ENCODE results near the gene MUC21. TPM values are rescaled to one million over a fixed set of nuclear protein-coding genes. Genes with fewer than 3 reads are reported as not detected.

The MUC21 gene
- under 1 TPM in 1 of 4 donors, not detected in 3; 0.01 TPM for polyA plus RNA-seq (ENCODE audit: insufficient read length in 4 of 4)

GRCh38 chr6:30983439-30983838 lies at the start of gene MUC21:
TSS of gene MUC21 (plus strand) at chr6:30983718. CDS start at chr6:30983959, 241 bp downstream.
- no peak for DNase-seq (ENCODE audit: low read depth in 4 of 4, low spot score in 3 of 4)

DNA sequence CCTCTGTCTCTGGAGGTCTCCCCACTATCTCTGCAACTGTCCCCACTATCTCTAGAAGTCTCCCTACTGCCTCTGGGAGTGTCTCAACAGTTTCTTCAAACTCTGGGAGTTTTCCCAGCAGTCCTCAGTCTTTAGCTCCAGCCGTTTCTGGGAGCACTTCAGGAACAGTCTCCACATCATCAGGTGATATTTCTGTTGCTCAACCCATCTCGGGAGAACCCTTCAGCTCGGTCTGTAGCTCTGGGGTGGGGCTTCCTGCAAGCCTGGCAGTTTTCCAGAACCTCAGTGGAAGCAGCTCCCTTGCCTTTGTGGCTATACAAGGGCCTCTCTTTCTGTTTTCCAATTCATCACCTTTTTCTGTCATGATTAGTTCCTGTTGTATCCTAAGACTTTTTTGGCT lies 48.5 kb upstream of the MUC21 start:
- DNase-seq (ENCODE audit: low read depth in 4 of 4, low spot score in 3 of 4) = no peak

GRCh38 chr6:30937265-30937664 lies 46.3 kb upstream of the MUC21 start:
- no peak for DNase-seq (ENCODE audit: low read depth in 4 of 4, low spot score in 3 of 4)

- no peak for DNase-seq (ENCODE audit: low read depth in 4 of 4, low spot score in 3 of 4)
These were observed 44.8 kb upstream of the MUC21 start for GRCh38 chr6:30938730-30939129.

- no peak for DNase-seq (ENCODE audit: low read depth in 4 of 4, low spot score in 3 of 4)
These were observed 44.0 kb upstream of the MUC21 start for GRCh38 chr6:30939473-30939872.

DNA sequence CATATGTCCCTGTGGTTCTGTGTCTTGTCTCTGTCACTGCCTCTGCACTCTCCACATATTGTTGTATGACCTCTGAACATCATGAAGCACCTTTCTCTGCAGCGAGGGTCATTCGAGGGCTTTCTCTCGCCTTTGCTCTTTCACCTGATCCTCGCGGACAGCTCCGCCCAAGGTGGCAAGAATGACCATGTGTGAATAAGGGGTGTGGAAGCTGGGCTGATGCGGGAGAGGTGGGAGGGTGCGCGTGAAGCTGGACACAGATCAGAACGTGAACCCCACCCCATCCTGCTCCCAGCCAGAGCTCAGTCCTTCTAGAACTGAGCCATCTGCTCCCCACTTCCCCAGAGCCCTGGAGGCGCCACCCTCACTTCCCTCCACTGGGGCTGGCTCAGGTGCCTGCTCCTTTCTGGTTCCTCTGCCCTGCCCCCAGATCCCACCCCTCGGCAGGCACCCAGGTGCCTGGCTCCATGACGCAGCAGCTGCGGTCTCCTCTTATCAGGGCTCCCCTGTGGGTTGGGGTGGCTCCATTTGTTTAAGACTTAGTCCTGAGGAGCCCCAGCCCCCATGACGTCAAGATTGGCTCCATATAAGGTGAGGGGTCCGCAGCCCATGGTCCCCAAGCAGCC lies 43.0 kb upstream of the MUC21 start, which contains the start of gene MUCL3:
Gene MUCL3, plus strand, starts transcription at position 613 of the 626 bp plus-strand sequence. CDS start 27 bp downstream, outside the sequence.
- no peak for DNase-seq (ENCODE audit: low read depth in 4 of 4, low spot score in 3 of 4)

GRCh38 chr6:30942338-30943060 lies 41.0 kb upstream of the MUC21 start:
- DNase-seq (ENCODE audit: low read depth in 4 of 4, low spot score in 3 of 4) = peak; percentile 54 to 77 (median 68)

- DNase-seq (ENCODE audit: low read depth in 4 of 4, low spot score in 3 of 4) = no peak
These were observed 39.5 kb upstream of the MUC21 start for GRCh38 chr6:30944051-30944450.

- no peak for DNase-seq (ENCODE audit: low read depth in 4 of 4, low spot score in 3 of 4)
These were observed 38.2 kb upstream of the MUC21 start for GRCh38 chr6:30945281-30945680.

DNA sequence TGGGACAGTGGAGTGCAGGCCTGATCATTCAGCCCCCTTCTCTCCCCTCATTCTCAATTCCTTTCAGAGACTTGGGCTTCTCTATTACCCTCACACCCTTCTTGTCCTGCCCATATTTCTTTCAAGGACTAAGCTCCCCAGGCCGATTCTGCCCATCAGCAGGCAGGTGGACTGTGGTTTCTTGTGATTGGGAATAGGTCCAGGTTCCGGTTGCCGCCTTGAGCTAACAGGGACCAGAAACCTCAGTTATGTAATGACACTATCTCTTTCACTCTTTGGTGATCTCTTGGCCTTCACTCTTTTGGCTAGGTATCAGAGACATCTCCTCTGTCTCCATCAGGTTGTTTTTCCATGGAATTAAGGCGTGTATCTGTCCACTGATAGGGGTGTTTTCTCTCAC lies 36.3 kb upstream of the MUC21 start:
- no peak for DNase-seq (ENCODE audit: low read depth in 4 of 4, low spot score in 3 of 4)

DNA sequence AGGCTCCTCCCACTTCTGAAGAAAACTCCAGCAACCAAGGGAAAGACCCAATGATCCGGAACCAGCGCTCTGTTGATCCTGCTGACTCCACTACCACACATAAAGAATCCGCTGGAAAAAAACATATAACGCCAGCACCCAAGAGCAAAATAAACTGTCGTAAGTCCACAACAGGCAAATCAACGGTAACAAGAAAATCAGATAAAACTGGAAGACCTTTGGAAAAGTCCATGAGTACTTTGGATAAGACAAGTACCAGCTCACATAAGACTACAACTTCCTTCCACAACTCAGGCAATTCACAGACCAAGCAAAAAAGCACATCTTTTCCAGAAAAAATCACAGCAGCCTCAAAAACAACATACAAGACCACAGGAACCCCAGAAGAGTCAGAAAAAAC lies 34.7 kb upstream of the MUC21 start:
- no peak for DNase-seq (ENCODE audit: low read depth in 4 of 4, low spot score in 3 of 4)

DNA sequence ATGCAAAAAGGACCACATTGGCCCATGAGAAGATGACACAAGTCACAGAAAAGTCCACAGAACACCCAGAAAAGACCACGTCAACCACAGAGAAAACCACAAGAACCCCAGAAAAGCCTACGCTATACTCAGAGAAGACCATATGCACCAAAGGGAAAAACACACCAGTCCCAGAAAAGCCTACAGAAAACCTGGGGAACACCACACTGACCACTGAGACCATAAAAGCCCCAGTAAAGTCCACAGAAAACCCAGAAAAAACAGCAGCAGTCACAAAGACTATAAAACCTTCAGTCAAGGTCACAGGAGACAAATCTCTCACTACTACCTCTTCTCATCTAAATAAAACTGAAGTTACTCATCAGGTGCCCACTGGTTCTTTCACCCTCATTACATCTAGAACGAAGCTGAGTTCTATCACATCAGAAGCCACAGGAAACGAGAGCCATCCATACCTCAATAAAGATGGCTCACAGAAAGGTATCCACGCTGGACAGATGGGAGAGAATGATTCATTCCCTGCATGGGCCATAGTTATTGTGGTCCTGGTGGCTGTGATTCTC lies 31.5 kb upstream of the MUC21 start:
- DNase-seq (ENCODE audit: low read depth in 4 of 4, low spot score in 3 of 4) = no peak

GRCh38 chr6:30954631-30955366 lies 28.7 kb upstream of the MUC21 start:
- DNase-seq (ENCODE audit: low read depth in 4 of 4, low spot score in 3 of 4) = no peak

DNA sequence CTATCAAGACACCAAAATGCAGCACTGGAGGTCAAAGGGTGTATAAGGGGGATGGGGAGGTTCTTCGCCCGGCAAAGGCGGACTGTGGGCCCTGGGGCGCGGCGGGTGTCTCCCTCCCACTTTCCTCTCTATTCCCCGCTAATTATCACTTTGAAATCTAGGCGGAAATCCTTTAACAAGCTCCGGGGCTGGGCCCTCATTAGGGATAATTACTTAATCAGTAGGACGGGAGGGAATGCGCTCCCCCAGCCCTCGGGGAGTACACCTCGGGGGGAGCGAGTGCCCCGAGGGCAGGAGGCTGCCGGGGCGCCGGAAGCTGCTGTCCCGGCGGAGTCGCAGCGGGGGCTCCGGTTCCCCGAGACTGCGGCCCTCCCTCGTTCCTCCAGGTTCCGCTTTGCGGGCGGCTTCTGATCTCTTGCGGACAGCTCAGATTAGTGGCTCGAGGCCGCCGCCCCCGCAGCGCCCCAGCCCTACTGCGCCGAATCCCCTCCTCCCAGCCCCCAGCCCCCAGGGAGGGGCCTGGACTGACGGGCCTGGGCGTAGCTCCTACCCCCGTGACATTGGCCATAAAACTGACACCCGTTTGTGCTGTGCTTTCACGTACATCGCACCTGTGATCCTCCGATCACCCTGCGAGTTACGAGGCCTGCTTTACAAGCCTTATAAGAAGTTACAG lies 28.0 kb upstream of the MUC21 start:
- DNase-seq (ENCODE audit: low read depth in 4 of 4, low spot score in 3 of 4) = peak in 3 of 4 donors; percentile 38 to 52 (median 41)

DNA sequence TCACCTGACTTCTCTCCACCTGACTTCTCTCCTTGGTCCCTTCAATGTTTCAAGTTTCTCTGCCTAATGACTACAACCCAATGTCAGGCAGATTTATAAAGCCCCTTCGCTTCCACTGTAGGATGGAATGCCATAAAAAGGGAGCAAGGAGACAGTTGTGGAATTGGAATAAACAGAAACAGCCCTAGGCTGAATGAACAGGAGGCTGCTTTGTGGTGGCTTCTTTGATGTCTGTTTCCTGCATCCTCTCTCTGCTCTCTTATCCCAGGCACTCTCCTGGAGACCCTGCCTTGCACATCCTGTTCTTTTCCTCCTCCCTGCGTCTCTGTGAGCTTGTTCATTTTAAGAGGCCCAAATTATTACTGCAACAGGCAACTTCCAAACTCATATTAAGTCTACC lies 25.8 kb upstream of the MUC21 start:
- DNase-seq (ENCODE audit: low read depth in 4 of 4, low spot score in 3 of 4) = no peak

DNA sequence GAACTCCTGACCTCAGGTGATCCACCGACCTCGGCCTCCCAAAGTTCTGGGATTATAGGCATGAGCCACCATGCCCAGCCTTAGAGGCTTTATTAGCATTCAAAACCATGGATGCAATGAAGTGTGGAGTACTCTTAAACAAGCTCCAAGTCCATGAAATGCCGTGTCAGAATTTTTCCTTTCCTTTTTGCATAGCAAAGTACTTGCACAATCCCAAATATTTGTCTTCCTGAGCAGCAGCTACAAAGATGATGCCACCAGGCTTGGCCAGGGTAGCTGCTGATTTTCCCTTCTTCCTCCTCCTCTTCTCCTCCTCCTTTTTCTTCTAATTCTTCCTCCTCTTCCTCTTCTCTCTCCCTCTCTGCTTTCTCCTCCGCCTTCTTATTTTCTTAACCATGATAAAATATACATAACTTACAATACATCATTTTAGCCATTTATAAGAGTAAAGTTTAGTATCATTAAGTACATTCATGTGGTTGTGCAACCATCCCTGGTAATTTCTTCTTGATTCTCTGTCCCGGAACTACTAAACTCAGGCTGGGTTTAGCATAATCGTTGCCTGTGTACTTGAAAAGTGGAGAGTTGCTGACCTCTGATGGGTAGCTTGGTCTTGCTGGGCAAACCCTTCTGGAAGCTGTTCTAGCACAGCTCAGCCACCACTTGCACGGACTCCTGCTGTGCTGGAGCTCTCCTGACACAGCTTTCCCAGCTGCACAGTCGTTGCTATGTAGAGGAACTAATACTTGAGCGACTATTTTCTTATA lies 22.4 kb upstream of the MUC21 start:
- DNase-seq (ENCODE audit: low read depth in 4 of 4, low spot score in 3 of 4) = no peak

DNA sequence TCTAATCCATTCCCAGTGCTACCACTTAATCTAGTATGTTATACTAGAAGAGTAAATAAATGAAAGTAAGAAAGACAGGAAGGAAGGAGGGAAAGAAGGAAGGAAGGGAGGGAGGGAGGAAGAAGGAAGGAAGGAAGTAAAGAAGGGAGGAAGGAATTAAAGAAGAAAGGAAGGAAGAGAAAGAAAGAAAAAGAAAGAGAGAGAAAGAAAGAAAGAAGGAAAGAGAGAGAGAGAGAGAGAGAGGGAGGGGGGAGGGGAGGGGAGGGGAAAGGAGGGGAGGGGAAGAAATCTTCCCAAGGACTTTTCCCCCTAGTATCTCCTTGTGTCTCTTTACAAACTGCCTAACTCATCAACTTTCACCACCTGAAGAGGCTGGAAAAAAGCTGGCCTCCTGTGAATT lies 20.8 kb upstream of the MUC21 start:
- no peak for DNase-seq (ENCODE audit: low read depth in 4 of 4, low spot score in 3 of 4)

DNA sequence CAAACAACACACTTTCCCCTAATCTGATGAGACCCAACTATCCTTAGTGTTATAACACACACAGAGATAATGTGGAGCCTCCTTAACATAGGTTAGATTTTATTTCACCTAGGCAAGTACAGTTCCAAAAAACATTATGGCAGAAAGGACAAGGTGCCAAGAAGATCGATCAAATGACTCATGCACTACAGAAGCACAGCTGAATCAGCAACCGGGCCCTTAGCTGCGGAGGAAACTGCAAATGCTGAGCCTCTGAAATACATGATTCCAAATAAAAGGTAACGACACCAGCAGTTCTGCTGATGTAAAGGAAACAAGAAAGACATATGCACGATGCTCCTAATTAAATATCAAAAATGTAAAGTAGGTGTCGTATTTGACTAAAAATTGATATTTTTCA lies 19.9 kb upstream of the MUC21 start:
- DNase-seq (ENCODE audit: low read depth in 4 of 4, low spot score in 3 of 4) = no peak

DNA sequence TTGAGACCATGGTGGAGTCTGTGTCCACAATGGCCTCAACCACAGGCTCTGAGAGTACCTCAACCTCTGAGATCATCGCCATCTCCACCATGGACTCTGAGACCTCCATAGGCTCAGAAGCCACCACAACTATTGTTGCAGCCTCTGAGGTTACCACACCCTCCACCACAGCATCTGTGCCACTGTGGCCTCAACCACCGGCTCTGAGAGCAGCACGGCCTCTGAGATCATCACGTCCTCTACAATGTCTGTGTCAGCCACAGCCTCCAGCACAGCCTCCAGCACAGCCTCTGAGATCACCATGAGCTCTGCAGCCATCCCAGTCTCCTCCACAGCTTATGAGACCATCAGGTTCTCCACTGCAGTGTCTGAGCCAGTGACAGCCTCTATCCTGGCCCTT lies 19.4 kb upstream of the MUC21 start:
- no peak for DNase-seq (ENCODE audit: low read depth in 4 of 4, low spot score in 3 of 4)

DNA sequence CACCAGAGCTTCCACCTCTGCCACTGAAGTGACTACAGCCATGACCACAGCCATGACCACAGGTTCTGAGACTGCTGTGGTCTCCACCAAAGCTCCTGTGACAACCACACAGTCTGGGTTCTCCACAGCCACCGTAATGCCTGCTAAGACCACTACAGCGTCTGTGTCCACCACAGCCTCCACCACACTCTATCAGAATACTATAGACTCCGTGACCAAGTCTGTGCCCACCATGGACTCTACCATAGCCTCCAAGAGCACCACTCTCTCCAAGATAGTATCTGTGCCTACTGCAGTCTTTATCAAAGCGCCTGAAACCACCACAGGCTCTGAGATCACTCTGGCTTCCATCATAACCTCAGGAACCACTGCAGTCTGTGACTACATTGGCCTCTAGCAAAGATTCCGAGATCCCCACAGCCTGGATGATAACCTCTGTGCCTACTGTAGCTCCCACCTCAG lies 18.3 kb upstream of the MUC21 start:
- DNase-seq (ENCODE audit: low read depth in 4 of 4, low spot score in 3 of 4) = no peak

All from right renal pelvis (tissue), 4 donors.